ENCODE data around the gene CAPZA1.

CAPZA1 gene

GRCh38 chr1:112643080-112643479 lies 23.4 kb downstream of the CAPZA1 start:
- Histone ChIP-seq H3K9me3 (ENCODE audit: severe bottlenecking) (no peaks in the 10 kb centered on the region), H3K27ac (no peak overlapping the region), H3K36me3 (peaks cover 17% of the 10 kb centered on the region), H3K4me3 (ENCODE audit: low read depth, low read length) (no peak overlapping the region), H3K27me3 (ENCODE audit: insufficient read depth, low read depth, severe bottlenecking) (no peaks in the 10 kb centered on the region)
- DNase-seq: no peak
- TF ChIP-seq, protein P1, sequence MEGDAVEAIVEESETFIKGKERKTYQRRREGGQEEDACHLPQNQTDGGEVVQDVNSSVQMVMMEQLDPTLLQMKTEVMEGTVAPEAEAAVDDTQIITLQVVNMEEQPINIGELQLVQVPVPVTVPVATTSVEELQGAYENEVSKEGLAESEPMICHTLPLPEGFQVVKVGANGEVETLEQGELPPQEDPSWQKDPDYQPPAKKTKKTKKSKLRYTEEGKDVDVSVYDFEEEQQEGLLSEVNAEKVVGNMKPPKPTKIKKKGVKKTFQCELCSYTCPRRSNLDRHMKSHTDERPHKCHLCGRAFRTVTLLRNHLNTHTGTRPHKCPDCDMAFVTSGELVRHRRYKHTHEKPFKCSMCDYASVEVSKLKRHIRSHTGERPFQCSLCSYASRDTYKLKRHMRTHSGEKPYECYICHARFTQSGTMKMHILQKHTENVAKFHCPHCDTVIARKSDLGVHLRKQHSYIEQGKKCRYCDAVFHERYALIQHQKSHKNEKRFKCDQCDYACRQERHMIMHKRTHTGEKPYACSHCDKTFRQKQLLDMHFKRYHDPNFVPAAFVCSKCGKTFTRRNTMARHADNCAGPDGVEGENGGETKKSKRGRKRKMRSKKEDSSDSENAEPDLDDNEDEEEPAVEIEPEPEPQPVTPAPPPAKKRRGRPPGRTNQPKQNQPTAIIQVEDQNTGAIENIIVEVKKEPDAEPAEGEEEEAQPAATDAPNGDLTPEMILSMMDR (IDR thresholded peaks at IDR 0.05; ENCODE audit: low read depth, low read length): no peak

DNA sequence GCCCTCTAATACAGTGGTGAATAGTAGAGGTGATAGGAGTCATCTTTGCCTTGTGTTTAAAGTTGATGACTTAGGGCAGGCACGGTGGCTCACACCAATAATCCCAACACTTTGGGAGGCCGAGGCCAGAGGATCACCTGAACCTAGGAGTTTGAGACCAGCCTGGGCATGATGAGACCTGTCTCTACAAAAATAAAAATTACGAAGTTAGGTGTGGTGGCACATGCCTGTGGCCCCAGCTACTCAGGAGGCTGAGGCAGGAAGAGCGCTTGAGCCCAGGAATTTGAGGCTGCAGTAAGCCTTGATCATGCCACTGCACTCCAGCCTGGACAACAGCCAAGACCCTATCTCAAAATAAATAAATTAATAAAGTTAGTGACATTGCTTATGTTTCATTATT lies 26.6 kb downstream of the CAPZA1 start:
- TF ChIP-seq, protein P1 (IDR thresholded peaks at IDR 0.05; ENCODE audit: low read depth, low read length): no peak
- H3K27ac ChIP-seq: no peak overlapping the region
- no peak for DNase-seq
- no peaks in the 10 kb centered on the region for H3K9me3 ChIP-seq (ENCODE audit: severe bottlenecking)
- no peak overlapping the region for H3K4me3 ChIP-seq (ENCODE audit: low read depth, low read length)
- peaks cover 46% of the 10 kb centered on the region for H3K36me3 ChIP-seq
- H3K27me3 ChIP-seq (ENCODE audit: insufficient read depth, low read depth, severe bottlenecking): no peaks in the 10 kb centered on the region

DNA sequence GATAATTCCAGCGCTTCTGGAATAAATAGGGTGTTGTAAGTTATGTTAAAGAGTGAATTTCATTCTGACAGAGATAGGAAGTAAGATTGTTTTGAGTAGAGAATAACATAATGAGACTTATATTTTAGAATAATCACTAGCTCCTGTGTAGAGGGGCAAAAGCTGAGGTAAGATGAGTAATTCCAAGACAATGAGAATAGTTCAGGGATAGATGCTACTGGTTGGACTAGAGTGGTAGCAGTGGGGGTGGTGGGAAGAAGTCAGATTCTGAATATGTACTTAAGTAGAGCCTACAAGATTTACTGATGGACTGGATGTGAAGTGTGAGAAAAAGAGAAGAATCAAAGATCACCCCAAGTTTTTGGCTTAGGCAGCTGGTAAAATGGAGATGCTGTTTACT lies 31.6 kb downstream of the CAPZA1 start:
- no peak for DNase-seq
- Histone ChIP-seq H3K4me3 (ENCODE audit: low read depth, low read length) (no peak overlapping the region), H3K27ac (no peak overlapping the region), H3K36me3 (peaks cover 68% of the 10 kb centered on the region), H3K9me3 (ENCODE audit: severe bottlenecking) (no peaks in the 10 kb centered on the region), H3K27me3 (ENCODE audit: insufficient read depth, low read depth, severe bottlenecking) (no peaks in the 10 kb centered on the region)
- TF ChIP-seq, protein P1 (IDR thresholded peaks at IDR 0.05; ENCODE audit: low read depth, low read length): no peak

DNA sequence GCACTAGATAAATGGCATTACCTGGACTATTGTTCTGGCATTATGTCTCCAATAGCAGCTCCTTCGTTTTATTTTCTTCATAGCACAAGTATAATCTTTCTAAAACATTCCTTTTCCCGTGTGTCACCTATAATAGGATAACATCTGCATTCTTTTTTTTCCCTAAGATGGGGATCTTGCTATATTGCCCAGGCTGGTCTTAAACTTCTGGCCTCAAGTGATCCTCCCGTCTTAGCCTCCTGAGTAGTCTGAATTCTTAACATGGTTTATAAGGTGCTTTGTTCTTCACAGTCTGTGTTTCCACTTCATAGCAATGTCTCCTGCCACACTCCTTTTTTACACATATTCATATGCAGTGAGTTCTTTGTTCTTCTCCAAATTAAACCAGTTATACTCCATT lies 46.2 kb downstream of the CAPZA1 start:
- H3K36me3 ChIP-seq: peaks cover 64% of the 10 kb centered on the region

GRCh38 chr1:112666946-112667345 lies 47.3 kb downstream of the CAPZA1 start:
- H3K36me3 ChIP-seq: peaks cover 57% of the 10 kb centered on the region

More for the DNA sequence above, 46.2 kb downstream of the CAPZA1 start:
- TF ChIP-seq, protein P1 (IDR thresholded peaks at IDR 0.05; ENCODE audit: low read depth, low read length): no peak
- no peaks in the 10 kb centered on the region for H3K9me3 ChIP-seq (ENCODE audit: severe bottlenecking)
- H3K27me3 ChIP-seq (ENCODE audit: insufficient read depth, low read depth, severe bottlenecking): no peaks in the 10 kb centered on the region
- no peak for DNase-seq
- no peak overlapping the region for H3K27ac ChIP-seq
- no peak overlapping the region for H3K4me3 ChIP-seq (ENCODE audit: low read depth, low read length)

DNA sequence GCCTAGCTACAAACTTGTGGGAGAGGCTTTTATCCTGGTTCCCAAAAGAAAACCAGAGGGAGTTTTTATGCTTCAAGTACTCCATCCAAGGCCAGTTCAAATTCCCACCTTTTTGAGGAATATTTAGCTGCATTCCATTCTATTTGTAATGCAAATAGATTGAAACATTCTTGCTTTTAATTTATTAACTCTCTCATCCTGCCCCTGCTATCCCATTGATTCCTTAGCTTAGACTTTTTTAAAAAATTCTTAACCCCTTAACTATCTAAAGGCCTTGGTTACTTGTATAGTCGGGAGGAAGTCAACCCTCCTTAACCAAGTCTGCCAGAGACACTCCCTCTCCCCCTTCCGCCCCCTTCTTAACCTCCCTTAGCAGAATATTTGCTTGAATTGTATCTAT lies 52.4 kb downstream of the CAPZA1 start:
- H3K27me3 ChIP-seq (ENCODE audit: insufficient read depth, low read depth, severe bottlenecking): no peaks in the 10 kb centered on the region
- TF ChIP-seq, protein P1 (IDR thresholded peaks at IDR 0.05; ENCODE audit: low read depth, low read length): no peak
- peaks cover 31% of the 10 kb centered on the region for H3K36me3 ChIP-seq
- DNase-seq: no peak
- no peaks in the 10 kb centered on the region for H3K9me3 ChIP-seq (ENCODE audit: severe bottlenecking)
- no peak overlapping the region for H3K4me3 ChIP-seq (ENCODE audit: low read depth, low read length)
- H3K27ac ChIP-seq: no peak overlapping the region

More at GRCh38 chr1:112666946-112667345, 47.3 kb downstream of the CAPZA1 start:
- no peak for DNase-seq
- TF ChIP-seq, protein P1 (IDR thresholded peaks at IDR 0.05; ENCODE audit: low read depth, low read length): no peak
- H3K9me3 ChIP-seq (ENCODE audit: severe bottlenecking): no peaks in the 10 kb centered on the region
- H3K27me3 ChIP-seq (ENCODE audit: insufficient read depth, low read depth, severe bottlenecking): no peaks in the 10 kb centered on the region
- H3K4me3 ChIP-seq (ENCODE audit: low read depth, low read length): no peak overlapping the region
- H3K27ac ChIP-seq: no peak overlapping the region

All from WERI-Rb-1 (cell line).